Kidney capillary endothelial cell (primary cell): Measurements from ENCODE around the gene ZNF525.
A peak's percentile ranks its signal among the peaks of the same experiment; 100 is the strongest.
"Not testable (repeated sequence)": the region's sequence is repeated elsewhere in the genome, so short reads cannot be mapped to it uniquely, and the experiment has no call there.

Experiments used
- DNase-seq: peaks from one replicate; pipeline ENCODE4 v3.0.0-alpha.2; 2018; ENCODE audit warnings: low spot score

Gene ZNF525

DNA sequence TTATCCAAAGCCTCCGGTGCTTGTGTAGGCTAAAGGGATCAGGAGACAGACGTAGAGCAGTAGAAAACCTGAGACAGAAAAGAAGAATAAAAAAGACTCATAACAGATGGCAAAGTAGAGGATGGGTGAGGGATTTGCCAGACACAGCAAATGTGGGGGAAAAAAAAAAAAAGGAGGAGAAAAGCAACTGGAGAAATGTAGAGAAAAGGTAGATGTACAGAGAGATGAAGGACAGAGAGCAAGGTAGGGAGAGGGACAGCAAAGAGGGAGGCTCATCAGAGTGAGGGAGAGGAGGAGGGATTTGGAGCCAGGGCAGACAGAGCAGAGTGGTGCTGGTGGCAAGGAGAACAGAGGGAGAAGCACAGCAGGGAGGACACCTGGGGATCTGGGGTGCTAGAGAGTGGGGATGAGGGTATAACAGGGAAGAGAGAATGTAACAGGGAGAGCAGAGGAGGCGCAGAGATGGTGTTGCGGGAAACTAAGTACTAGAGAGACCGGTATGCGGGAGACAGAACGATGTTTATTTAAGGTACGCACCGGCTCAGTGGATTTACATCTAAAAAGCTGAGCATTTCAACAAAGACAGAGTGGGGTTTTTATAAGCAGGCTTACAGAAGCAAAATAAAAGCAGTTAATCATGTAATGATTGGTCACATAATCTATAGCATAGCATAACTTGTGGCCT lies 30.5 kb downstream of the ZNF525 start:
- peak; percentile 3 for DNase-seq

GRCh38 chr19:53396525-53396868 lies 31.0 kb downstream of the ZNF525 start:
- no peak for DNase-seq

DNA sequence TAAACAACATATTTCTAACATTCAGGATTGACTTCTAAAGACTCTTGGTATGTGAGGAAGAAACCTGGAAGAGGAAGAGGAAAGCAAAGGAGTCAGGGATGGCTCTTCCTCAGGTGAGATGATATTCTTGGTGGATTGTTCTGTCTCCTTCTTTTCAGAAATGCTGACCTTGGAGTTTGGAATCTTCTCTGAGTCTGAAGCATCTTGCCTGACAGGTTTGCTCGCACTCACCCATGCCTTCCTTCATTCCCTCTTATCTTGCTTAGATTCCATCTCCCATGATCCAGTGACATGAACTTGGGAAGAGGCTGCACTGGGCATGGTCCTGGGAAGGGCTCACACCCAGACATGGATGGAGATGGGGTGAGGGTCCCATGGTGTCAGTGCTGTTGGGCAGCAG lies 32.4 kb downstream of the ZNF525 start:
- not testable (repeated sequence) for DNase-seq

DNA sequence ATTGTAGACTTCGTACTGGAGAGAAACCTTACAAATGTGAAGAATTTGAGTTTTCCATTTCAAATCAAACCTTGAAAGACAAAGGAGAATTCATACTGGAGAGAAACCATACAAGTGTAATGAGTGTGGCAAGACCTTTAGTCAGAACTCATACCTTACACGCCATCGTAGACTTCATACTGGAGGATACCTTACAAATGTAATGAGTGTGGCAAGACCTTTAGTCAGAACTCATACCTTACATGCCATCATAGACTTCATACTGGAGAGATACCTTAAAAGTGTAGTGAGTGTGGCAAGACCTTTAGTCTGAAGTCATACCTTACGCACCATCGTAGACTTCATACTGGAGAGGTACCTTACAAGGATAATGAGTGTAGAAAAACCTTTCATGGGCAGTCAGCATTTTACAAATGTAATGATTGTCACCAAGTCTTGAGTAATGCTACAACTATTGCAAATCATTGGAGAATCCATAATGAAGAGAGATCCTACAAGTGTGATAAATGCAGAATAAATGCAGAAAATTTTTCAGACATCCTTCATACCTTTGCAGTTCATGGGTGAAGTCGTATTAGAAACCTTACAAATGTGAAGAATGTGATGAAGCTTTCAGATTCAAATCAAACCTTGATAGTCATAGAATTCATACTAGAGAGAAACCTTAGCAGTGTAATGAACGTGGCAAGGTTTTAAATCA lies 44.1 kb downstream of the ZNF525 start:
- no peak for DNase-seq

DNA sequence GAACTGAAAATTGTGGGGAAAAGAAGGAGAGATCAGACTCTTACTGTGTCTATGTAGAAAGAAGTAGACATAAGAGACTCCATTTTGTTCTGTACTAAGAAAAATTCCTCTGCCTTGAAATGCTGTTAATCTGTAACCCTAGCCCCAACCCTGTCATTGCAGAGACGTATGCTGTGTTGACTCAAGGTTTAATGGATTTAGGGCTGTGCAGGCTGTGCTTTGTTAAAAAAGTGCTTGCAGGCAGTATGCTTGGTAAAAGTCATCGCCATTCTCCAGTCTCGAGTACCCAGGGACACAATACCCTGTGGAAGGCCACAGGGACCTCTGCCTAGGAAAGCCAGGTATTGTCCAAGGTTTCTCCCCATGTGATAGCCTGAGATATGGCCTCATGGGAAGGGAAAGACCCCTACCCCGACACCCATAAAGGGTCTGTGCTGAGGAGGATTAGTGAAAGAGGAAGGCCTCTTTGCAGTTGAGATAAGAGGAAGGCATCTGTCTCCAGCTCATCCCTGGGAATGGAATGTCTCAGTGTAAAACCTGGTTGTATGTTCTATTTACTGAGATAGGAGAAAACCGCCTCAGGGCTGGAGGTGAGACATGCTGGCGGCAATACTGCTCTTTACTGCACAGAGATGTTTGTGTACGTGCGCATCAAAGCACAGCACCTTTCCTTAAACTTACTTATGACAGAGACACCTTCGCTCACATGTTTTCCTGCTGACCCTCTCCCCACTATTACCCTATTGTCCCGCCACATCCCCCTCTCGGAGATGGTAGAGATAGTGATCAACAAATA lies 55.2 kb downstream of the ZNF525 start:
- DNase-seq, result not testable (repeated sequence)

- no peak for DNase-seq
Measured at GRCh38 chr19:53422551-53422950, 57.0 kb downstream of the ZNF525 start.

DNA sequence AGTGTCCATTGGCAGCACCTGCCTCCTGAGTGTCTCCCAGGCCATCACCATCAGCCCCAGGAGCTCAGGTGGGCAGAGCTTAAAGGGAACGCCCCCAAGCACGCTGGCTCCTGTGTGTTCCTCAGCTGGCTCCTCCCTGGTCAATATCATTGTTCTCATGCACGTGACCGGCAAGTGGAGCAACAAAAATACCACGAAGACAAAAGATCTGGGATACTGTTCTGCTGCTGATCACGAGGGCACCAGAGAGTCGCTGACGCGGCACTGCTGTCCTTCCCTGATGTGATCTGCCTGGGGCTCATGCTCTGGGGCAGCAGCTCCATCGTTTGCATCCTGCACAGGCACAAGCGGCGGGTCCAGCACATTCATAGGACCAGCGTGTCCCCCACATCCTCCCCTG lies 57.6 kb downstream of the ZNF525 start:
- DNase-seq, result not testable (repeated sequence)

DNA sequence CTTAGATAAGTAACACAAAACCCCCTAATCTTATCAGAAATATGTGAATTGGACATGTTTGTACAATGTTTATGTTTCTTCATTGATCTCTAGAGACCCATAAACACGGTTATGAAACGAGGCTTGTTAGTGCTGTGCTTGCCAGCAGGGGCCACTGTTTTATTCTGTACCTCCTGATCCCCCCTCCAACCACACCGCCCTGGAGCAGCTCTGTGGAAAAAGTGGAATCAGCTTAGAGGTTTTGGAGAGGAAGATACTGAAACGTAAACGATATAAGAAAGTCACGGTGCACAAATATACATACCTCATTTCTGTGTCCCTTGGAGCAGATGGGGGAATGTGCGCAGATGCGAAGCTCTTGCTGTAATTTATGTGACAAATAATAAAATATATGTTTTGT lies 58.2 kb downstream of the ZNF525 start:
- DNase-seq, result not testable (repeated sequence)

GRCh38 chr19:53424968-53425597 lies 59.6 kb downstream of the ZNF525 start:
- DNase-seq, result peak; percentile 60

GRCh38 chr19:53431399-53432087 lies 66.0 kb downstream of the ZNF525 start, which contains the start of gene ZNF761:
Gene ZNF761, plus strand, starts transcription at chr19:53431984. Its CDS starts 15,285 bp downstream, at chr19:53447269.
- peak; percentile 87 for DNase-seq

GRCh38 chr19:53432088-53432661 lies 66.7 kb downstream of the ZNF525 start:
- DNase-seq, result peak; percentile 1
